ENCODE results near the gene DPM1.
A peak's percentile ranks its signal among the peaks of the same experiment; 100 is the strongest.

Gene DPM1

GRCh38 chr20:50929299-50930138 is 28.8 kb downstream of the DPM1 start:
- DNase-seq, result peak; percentile 91

- no peak for DNase-seq
Measured at GRCh38 chr20:50928469-50928868, 29.9 kb downstream of the DPM1 start.

GRCh38 chr20:50926530-50926929 is 31.8 kb downstream of the DPM1 start:
- DNase-seq, result no peak

- no peak for DNase-seq
Measured at GRCh38 chr20:50924261-50924920, 33.9 kb downstream of the DPM1 start.

GRCh38 chr20:50921803-50922501 is 36.4 kb downstream of the DPM1 start:
- no peak for DNase-seq

GRCh38 chr20:50920997-50921396 is 37.3 kb downstream of the DPM1 start:
- DNase-seq, result no peak

- no peak for DNase-seq
Measured at GRCh38 chr20:50919567-50919966, 38.8 kb downstream of the DPM1 start.

GRCh38 chr20:50918403-50918802 is 39.9 kb downstream of the DPM1 start:
- DNase-seq, result no peak

- DNase-seq, result no peak
Measured at GRCh38 chr20:50916934-50917333, 41.4 kb downstream of the DPM1 start.

- DNase-seq, result no peak
Measured at GRCh38 chr20:50916257-50916656, 42.1 kb downstream of the DPM1 start.

GRCh38 chr20:50915424-50915823 is 42.9 kb downstream of the DPM1 start:
- DNase-seq, result no peak

- no peak for DNase-seq
Measured at GRCh38 chr20:50913690-50914375, 44.5 kb downstream of the DPM1 start.

GRCh38 chr20:50911716-50912115 is 46.6 kb downstream of the DPM1 start:
- no peak for DNase-seq

GRCh38 chr20:50911030-50911429 is 47.3 kb downstream of the DPM1 start:
- no peak for DNase-seq

GRCh38 chr20:50909413-50909812 is 48.9 kb downstream of the DPM1 start:
- no peak for DNase-seq

- no peak for DNase-seq
Measured at GRCh38 chr20:50904067-50904570, 54.2 kb downstream of the DPM1 start.

GRCh38 chr20:50903353-50904051 is 54.8 kb downstream of the DPM1 start:
- no peak for DNase-seq

GRCh38 chr20:50901301-50901700 is 57.0 kb downstream of the DPM1 start:
- no peak for DNase-seq

- DNase-seq, result no peak
Measured at GRCh38 chr20:50900261-50900660, 58.1 kb downstream of the DPM1 start.

GRCh38 chr20:50898475-50898874 is 59.9 kb downstream of the DPM1 start:
- no peak for DNase-seq

GRCh38 chr20:50895111-50895830 is 63.1 kb downstream of the DPM1 start:
- no peak for DNase-seq

- DNase-seq, result no peak
Measured at GRCh38 chr20:50893620-50894019, 64.7 kb downstream of the DPM1 start.
